Spinal cord (tissue), 10 donors: ENCODE results near the gene FAP. TPM values are rescaled to one million over a fixed set of nuclear protein-coding genes. Genes with fewer than 3 reads are reported as not detected.

Experiments
- DNase-seq, 6 donors: peaks; one replicate each; pipeline versions ENCODE4 v3.0.0 to v3.0.0-alpha.2; 2013 to 2015; ENCODE audit warnings: low spot score in 6 of 6, low read depth in 4 of 6
- H3K27ac ChIP-seq: one replicate; pipeline ENCODE4 v1.5.1; 2013; ENCODE audit warnings: low read depth, low read length, control low read depth
- H3K27me3 ChIP-seq: one replicate; pipeline ENCODE4 v1.6.1; 2013; ENCODE audit warnings: low read length; ENCODE audit not compliant: control insufficient read depth, insufficient read depth
- H3K36me3 ChIP-seq: one replicate; pipeline ENCODE4 v1.6.1; 2013; ENCODE audit warnings: low read length; ENCODE audit not compliant: control insufficient read depth, insufficient read depth
- H3K4me1 ChIP-seq: one replicate; pipeline ENCODE4 v1.6.1; 2013; ENCODE audit warnings: low read length; ENCODE audit not compliant: control insufficient read depth, insufficient read depth
- H3K4me3 ChIP-seq: one replicate; pipeline ENCODE4 v1.5.1; 2013; ENCODE audit warnings: low read depth, low read length, control low read depth
- H3K9me3 ChIP-seq: one replicate; pipeline ENCODE4 v1.6.1; 2013; ENCODE audit warnings: low read length; ENCODE audit not compliant: control insufficient read depth, insufficient read depth
- WGBS: methylation state at CpG from one replicate; pipeline ENCODE4 v1.1.5; 2013; ENCODE audit warnings: missing lambda C conversion rate; ENCODE audit not compliant: insufficient coverage; 5-methylcytosine and 5-hydroxymethylcytosine counted together
- polyA plus RNA-seq, 2 donors: library from polyadenylated mRNA; unstranded; fragments of 120-200 nt; gene quantifications; one replicate each; pipeline ENCODE4 v1.2.1, GENCODE V29; 2013; ENCODE audit not compliant: insufficient read length in 2 of 2
- total RNA-seq, 2 donors: library from RNA; depleted of rRNA in 1 of 2; stranded (reverse); fragments of 120-200 nt in 1 of 2; fragments of >200 nt in 1 of 2; gene quantifications; one replicate each; pipeline versions ENCODE4 v1.2.3 to v1.2.4, GENCODE V29; 2013 to 2014
- donor health status: healthy.

Gene FAP
- total and polyA plus RNA-seq, 4 donors = 10.2 to 27.6 (median 17.3) TPM

- no peak for DNase-seq
- H3K27me3 ChIP-seq = no peaks in the 10 kb centered on the region
- WGBS = 69% methylated on average over 3 of the region's 4 CpGs
Observed at GRCh38 chr2:162261032-162261945, 18.0 kb upstream of the FAP start.

GRCh38 chr2:162258686-162259085, 15.4 kb upstream of the FAP start:
- Histone ChIP-seq H3K27ac (no peak overlapping the region), H3K27me3 (no peaks in the 10 kb centered on the region), H3K36me3 (no peaks in the 10 kb centered on the region), H3K4me3 (no peak overlapping the region), H3K9me3 (no peaks in the 10 kb centered on the region), H3K4me1 (no peaks in the 10 kb centered on the region)
- 100% methylated on average over 1 of the region's 2 CpGs for WGBS
- no peak for DNase-seq

More at GRCh38 chr2:162261032-162261945, 18.0 kb upstream of the FAP start:
- Histone ChIP-seq H3K4me1 (no peaks in the 10 kb centered on the region), H3K27ac (no peak overlapping the region), H3K4me3 (no peak overlapping the region), H3K9me3 (no peaks in the 10 kb centered on the region), H3K36me3 (no peaks in the 10 kb centered on the region)

- WGBS = 100% methylated on average over 1 of the region's 4 CpGs
- no peaks in the 10 kb centered on the region for H3K9me3 ChIP-seq
- H3K4me1 ChIP-seq = no peaks in the 10 kb centered on the region
- no peak overlapping the region for H3K27ac ChIP-seq
- H3K27me3 ChIP-seq = no peaks in the 10 kb centered on the region
- no peaks in the 10 kb centered on the region for H3K36me3 ChIP-seq
- no peak overlapping the region for H3K4me3 ChIP-seq
- DNase-seq = no peak
Observed at GRCh38 chr2:162258169-162258568, 14.9 kb upstream of the FAP start.

GRCh38 chr2:162257425-162257824, 14.2 kb upstream of the FAP start:
- H3K27ac ChIP-seq = no peak overlapping the region
- H3K4me1 ChIP-seq = no peaks in the 10 kb centered on the region
- no CpG with 5 or more reads among the region's 1 CpG for WGBS
- no peaks in the 10 kb centered on the region for H3K27me3 ChIP-seq
- no peaks in the 10 kb centered on the region for H3K36me3 ChIP-seq
- no peak overlapping the region for H3K4me3 ChIP-seq
- H3K9me3 ChIP-seq = no peaks in the 10 kb centered on the region
- DNase-seq = no peak

GRCh38 chr2:162256591-162256991, 13.3 kb upstream of the FAP start:
- Histone ChIP-seq H3K27ac (no peak overlapping the region), H3K27me3 (no peaks in the 10 kb centered on the region), H3K36me3 (no peaks in the 10 kb centered on the region), H3K4me3 (no peak overlapping the region), H3K9me3 (no peaks in the 10 kb centered on the region), H3K4me1 (no peaks in the 10 kb centered on the region)
- WGBS = 86% methylated on average over 2 of the region's 2 CpGs
- DNase-seq = no peak

- no peak for DNase-seq
- H3K27ac ChIP-seq = no peak overlapping the region
- WGBS = no CpG with 5 or more reads among the region's 2 CpGs
- H3K4me1 ChIP-seq = no peaks in the 10 kb centered on the region
- H3K27me3 ChIP-seq = no peaks in the 10 kb centered on the region
- no peak overlapping the region for H3K4me3 ChIP-seq
- H3K9me3 ChIP-seq = peaks cover 5% of the 10 kb centered on the region
- H3K36me3 ChIP-seq = no peaks in the 10 kb centered on the region
Observed at GRCh38 chr2:162254236-162254871, 11.1 kb upstream of the FAP start.

GRCh38 chr2:162253435-162253834, 10.2 kb upstream of the FAP start:
- H3K4me1 ChIP-seq = no peaks in the 10 kb centered on the region
- DNase-seq = no peak
- no CpG with 5 or more reads among the region's 3 CpGs for WGBS
- peaks cover 5% of the 10 kb centered on the region for H3K9me3 ChIP-seq
- H3K27me3 ChIP-seq = no peaks in the 10 kb centered on the region
- no peaks in the 10 kb centered on the region for H3K36me3 ChIP-seq
- no peak overlapping the region for H3K27ac ChIP-seq
- H3K4me3 ChIP-seq = no peak overlapping the region

GRCh38 chr2:162252153-162252552, 8.9 kb upstream of the FAP start:
- no peak overlapping the region for H3K4me3 ChIP-seq
- no peaks in the 10 kb centered on the region for H3K36me3 ChIP-seq
- whole genome bisulfite sequencing = no CpG with 5 or more reads among the region's 2 CpGs
- H3K4me1 ChIP-seq = no peaks in the 10 kb centered on the region
- no peak for DNase-seq
- H3K9me3 ChIP-seq = peaks cover 5% of the 10 kb centered on the region
- no peaks in the 10 kb centered on the region for H3K27me3 ChIP-seq
- H3K27ac ChIP-seq = no peak overlapping the region

- peaks cover 5% of the 10 kb centered on the region for H3K4me1 ChIP-seq
- no peak overlapping the region for H3K27ac ChIP-seq
- no peaks in the 10 kb centered on the region for H3K27me3 ChIP-seq
- H3K4me3 ChIP-seq = no peak overlapping the region
- no peak for DNase-seq
- no peaks in the 10 kb centered on the region for H3K36me3 ChIP-seq
- peaks cover 5% of the 10 kb centered on the region for H3K9me3 ChIP-seq
Observed at GRCh38 chr2:162245781-162246180, 2.5 kb upstream of the FAP start.

- Histone ChIP-seq H3K27me3 (no peaks in the 10 kb centered on the region), H3K27ac (no peak overlapping the region), H3K36me3 (no peaks in the 10 kb centered on the region), H3K9me3 (peaks cover 3% of the 10 kb centered on the region), H3K4me3 (no peak overlapping the region), H3K4me1 (peaks cover 5% of the 10 kb centered on the region)
- DNase-seq = no peak
- WGBS = no CpG with 5 or more reads among the region's 1 CpG
Observed at GRCh38 chr2:162245061-162245460, 1.8 kb upstream of the FAP start.
